Natural killer cell treated with Interleukin-12 subunit alpha and Interleukin-12 subunit beta and Interleukin-15 and Interleukin-18, amount 100 ng/mL, for 72 hours (primary cell): ENCODE measurements around the gene MS4A14. TPM values are rescaled to one million over a fixed set of nuclear protein-coding genes. Genes with fewer than 3 reads are reported as not detected.

ENCODE experiments used
- ATAC-seq, 2 donors: fragments of 150-1000 bp; cut with Tn5 transposase in 1 of 2; sonication (Bioruptor Pico), chemical (Tn5 transposase) in 1 of 2; 2 replicates each; pipeline ENCODE4 v1.10.0; 2021
- DNase-seq: peaks from one replicate; pipeline ENCODE4 v3.0.0; 2022; ENCODE audit warnings: low spot score
- H3K27ac Mint-ChIP-seq, 2 donors: 1 replicate in 1 of 2; 2 replicates in 1 of 2; pipeline ENCODE4 v1.8.0; 2022; ENCODE audit warnings: mixed read lengths in 2 of 2, mild to moderate bottlenecking in 1 of 2, moderate library complexity in 1 of 2
- H3K27me3 Mint-ChIP-seq, 2 donors: 1 replicate in 1 of 2; 2 replicates in 1 of 2; pipeline ENCODE4 v1.8.0; 2022; ENCODE audit warnings: mixed read lengths in 2 of 2
- H3K36me3 Mint-ChIP-seq: one replicate; pipeline ENCODE4 v1.8.0; 2022; ENCODE audit warnings: mixed read lengths
- H3K4me1 Mint-ChIP-seq, 2 donors: 1 replicate in 1 of 2; 2 replicates in 1 of 2; pipeline ENCODE4 v1.8.0; 2022; ENCODE audit warnings: low read depth in 2 of 2, mixed read lengths in 2 of 2, mild to moderate bottlenecking in 1 of 2
- H3K4me3 Mint-ChIP-seq: one replicate; pipeline ENCODE4 v1.8.0; 2022; ENCODE audit warnings: mixed read lengths
- H3K9me3 Mint-ChIP-seq: 2 replicates; pipeline ENCODE4 v1.8.0; 2022; ENCODE audit warnings: mixed read lengths
- total RNA-seq, 2 donors: library from RNA; stranded (reverse); gene quantifications; one replicate each; pipeline ENCODE4 v1.2.3, GENCODE V29; 2022

MS4A14 gene
- total RNA-seq, 2 donors from 2014 or later = 0.11 to 0.14 TPM

DNA sequence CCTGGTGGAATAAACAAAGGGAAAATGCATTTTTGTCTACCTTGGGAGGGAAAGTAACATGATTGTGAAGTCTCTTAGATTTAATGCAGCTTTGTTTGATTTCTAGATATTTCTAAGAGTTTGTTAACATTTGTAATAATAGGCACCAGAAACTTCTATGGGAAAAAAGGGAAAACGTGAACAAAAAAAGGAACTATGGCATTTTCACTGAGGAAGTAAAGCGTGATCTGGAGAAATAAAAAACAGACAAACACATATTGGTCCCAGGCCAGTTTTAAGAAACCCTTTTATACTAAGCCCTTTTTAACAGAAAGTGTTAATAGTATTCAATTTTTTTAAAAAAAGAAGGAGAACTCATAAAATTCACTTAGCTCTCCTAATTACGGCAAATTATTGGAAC is 24.9 kb upstream of the MS4A14 start:
- Mint-ChIP-seq H3K27me3 (peaks cover 7 to 39% of the 10 kb centered on the region in 2 donors), H3K27ac (no peak overlapping the region), H3K4me1 (peaks cover 2 to 6% of the 10 kb centered on the region in 2 donors), H3K4me3 (no peak overlapping the region), H3K36me3 (peaks cover 4% of the 10 kb centered on the region), H3K9me3 (no peaks in the 10 kb centered on the region)
- ATAC-seq = no peak
- no peak for DNase-seq

DNA sequence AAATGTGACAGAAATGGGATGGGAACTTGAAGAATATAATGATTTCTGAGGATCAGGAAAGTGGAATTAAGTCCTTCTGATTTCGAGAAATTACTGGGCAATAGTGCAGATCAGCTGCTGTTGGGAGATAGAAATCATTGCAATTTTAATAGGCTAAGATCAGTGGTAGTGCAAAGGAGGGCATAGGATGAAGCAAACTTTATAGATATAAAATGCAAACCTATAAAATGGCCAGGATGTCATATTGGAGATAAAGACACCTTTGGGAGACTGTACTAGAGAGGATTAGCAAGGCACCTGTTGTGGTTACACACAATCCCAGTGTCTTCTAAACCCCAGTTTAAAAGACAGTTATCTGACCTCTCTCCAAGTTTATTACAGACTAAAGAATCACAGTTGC is 24.4 kb upstream of the MS4A14 start:
- peaks cover 4% of the 10 kb centered on the region for H3K36me3 Mint-ChIP-seq
- no peak overlapping the region for H3K4me3 Mint-ChIP-seq
- DNase-seq = no peak
- H3K27ac Mint-ChIP-seq = no peak overlapping the region
- H3K4me1 Mint-ChIP-seq = peaks cover 2 to 6% of the 10 kb centered on the region in 2 donors
- H3K27me3 Mint-ChIP-seq = peaks cover 7 to 39% of the 10 kb centered on the region in 2 donors
- H3K9me3 Mint-ChIP-seq = no peaks in the 10 kb centered on the region
- no peak for ATAC-seq

DNA sequence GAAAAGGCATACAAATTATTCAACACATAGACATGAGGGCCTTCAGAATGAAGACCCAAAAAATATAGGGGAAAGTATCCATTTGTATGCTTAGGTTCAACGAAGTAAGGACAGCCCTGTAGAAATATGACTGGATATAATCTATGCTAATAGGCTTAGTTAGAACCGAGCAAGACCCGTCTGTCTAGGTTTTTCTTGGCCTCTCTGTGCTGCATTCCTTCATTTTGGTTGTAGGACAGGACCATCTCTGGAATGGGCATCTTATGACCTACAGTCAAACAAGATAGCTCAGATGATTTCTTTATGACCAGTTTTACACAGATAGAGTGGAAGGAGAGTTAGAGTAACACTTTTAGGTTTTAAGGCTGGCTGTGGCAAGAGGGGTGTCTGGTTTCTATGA is 23.5 kb upstream of the MS4A14 start:
- ATAC-seq (no peak), DNase-seq (no peak)
- Mint-ChIP-seq H3K27ac (no peak overlapping the region), H3K4me1 (peaks cover 4 to 5% of the 10 kb centered on the region in 2 donors), H3K4me3 (no peak overlapping the region), H3K9me3 (no peaks in the 10 kb centered on the region), H3K27me3 (peaks cover 7 to 40% of the 10 kb centered on the region in 2 donors), H3K36me3 (peaks cover 4% of the 10 kb centered on the region)

DNA sequence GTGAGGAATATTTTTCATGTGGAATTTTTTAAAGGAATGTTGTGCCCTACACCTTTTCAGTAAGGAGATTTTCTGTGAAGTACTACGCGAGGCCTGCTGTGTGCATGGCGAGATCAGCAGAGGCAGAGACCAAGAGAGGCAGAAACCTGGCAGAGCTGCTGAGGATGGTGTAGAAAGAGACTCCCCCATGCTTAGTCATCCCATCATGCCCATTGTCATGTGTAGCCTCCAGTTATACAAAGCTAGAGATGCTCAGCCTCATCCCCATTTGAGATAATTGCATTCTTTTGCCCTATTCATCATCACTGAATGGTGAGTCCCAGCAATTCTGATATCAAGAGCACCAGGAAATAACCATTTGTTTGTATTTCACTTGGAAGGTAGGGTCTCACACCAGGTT is 20.9 kb upstream of the MS4A14 start:
- no peaks in the 10 kb centered on the region for H3K36me3 Mint-ChIP-seq
- ATAC-seq (no peak), DNase-seq (no peak)
- H3K9me3 Mint-ChIP-seq = no peaks in the 10 kb centered on the region
- no peak overlapping the region for H3K4me3 Mint-ChIP-seq
- H3K4me1 Mint-ChIP-seq = peaks cover 12 to 18% of the 10 kb centered on the region in 2 donors
- H3K27me3 Mint-ChIP-seq = peaks cover 12 to 47% of the 10 kb centered on the region in 2 donors
- no peak overlapping the region for H3K27ac Mint-ChIP-seq

DNA sequence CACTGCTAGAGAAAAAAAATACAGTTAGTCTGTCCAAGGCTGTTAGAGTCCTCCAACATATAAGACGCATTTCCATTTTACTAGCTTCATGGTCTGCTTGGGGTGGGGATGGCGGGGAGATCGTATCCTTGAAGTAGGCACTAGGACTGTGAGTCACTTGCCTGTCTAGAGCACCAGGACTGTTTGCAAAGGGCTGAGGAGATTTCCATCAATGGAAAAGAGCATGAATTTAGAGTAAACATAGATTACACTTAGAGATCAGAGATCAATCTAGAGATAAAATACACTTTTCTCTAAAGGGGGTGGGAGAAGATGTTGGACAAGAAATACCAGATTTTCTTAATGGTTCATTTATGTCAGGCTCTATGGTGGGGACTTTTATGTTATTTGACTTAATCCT is 19.7 kb upstream of the MS4A14 start:
- Mint-ChIP-seq H3K27ac (peak overlapping the region in 1 of 2 donors; percentile 32), H3K27me3 (peaks cover 13 to 41% of the 10 kb centered on the region in 2 donors), H3K36me3 (no peaks in the 10 kb centered on the region), H3K4me1 (peaks cover 12 to 18% of the 10 kb centered on the region in 2 donors), H3K4me3 (no peak overlapping the region), H3K9me3 (no peaks in the 10 kb centered on the region)
- DNase-seq (no peak), ATAC-seq (no peak)

DNA sequence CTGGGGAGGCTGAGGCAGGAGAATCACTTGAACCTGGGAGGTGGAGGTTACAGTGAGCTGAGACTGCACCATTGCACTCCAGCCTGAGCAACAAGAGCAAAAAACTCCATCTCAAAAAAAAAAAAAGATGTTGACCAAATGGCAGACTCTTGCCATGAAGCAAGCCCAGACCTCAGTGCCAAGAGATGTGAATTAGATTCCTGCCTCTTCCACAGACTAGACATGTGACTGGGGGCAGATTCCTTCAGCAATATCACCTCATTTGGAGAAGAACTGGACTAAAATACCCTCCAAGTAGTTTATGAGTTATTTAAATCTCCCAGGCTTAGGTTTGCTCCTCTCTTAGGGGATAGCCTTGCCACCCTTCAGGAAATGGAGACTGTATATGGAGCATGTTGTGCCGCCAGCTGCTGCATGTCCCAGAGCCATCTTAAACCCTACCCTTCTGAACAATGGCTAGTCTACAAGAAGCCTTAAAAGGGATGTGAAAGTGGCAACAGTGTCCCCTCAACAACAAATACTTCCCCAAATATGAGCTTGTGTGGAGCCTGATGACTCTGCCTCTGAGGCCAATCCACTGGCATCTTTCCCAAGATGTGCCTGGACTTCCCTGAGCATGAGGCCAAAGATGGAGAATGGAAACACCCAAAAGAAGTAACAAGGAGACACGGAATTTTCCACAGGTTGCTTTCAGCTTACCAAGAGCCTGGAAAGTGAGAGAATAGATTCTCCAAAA is 18.7 kb upstream of the MS4A14 start:
- Mint-ChIP-seq H3K36me3 (no peaks in the 10 kb centered on the region), H3K27me3 (peaks cover 16 to 45% of the 10 kb centered on the region in 2 donors), H3K4me1 (peaks cover 12 to 18% of the 10 kb centered on the region in 2 donors), H3K27ac (peak overlapping the region in 1 of 2 donors; percentile 63), H3K9me3 (no peaks in the 10 kb centered on the region), H3K4me3 (peak overlapping the region; percentile 37)
- DNase-seq = no peak
- no peak for ATAC-seq

DNA sequence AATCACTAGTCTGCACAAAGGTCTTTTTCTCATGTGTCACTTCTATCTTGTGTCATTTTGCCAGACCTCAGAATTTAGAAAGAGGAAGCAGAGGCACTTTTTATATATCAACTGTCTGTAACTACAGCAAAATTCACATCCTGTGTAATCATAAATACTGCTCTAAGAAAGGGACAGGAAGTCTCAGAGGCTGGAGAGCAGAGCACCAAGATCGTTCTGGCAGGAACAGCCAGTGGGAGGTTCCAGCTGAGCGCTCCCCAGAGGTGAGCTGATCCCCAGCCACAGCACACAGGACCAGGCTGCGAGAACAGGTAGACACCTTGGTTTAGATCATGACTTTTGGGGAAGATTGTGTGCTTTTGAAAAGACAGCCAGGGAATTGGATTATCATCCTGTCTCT is 17.9 kb upstream of the MS4A14 start, which contains the start of gene MS4A7:
Gene MS4A7, plus strand, starts transcription at position 179 of the 400 bp plus-strand sequence. CDS start 4,610 bp downstream, outside the sequence.
- no peak for DNase-seq

DNA sequence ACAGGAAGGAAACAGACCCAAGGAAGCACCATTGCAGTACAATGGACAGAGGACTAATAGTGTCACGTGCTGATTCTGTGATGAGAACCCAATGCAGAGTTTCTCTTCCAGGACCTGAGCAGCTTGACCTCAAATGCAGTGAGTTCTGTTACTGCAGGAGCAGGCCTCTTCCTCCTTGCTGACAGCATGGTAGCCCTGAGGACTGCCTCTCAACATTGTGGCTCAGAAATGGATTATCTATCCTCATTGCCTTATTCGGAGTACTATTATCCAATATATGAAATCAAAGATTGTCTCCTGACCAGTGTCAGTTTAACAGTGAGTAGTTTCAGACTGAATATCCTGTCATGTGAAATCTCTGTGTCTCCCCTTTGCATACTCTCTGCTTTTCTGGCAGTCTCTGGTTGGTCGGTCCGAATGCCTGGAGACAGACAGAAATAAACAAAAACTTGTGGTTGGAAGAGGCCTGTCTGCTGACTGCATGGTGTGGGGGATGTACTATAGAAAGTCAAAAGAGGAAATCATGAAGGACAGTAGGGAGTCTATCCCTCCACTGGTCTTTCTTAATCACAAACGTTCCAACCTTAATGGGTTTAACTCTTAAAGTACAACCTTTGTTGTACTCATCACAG is 6.9 kb upstream of the MS4A14 start:
- Mint-ChIP-seq H3K9me3 (no peaks in the 10 kb centered on the region), H3K4me1 (no peaks in the 10 kb centered on the region), H3K27ac (peak overlapping the region in 1 of 2 donors; percentile 34), H3K36me3 (no peaks in the 10 kb centered on the region), H3K4me3 (no peak overlapping the region), H3K27me3 (peaks cover 0 to 19% of the 10 kb centered on the region in 2 donors)
- DNase-seq (no peak), ATAC-seq (no peak)

More for the DNA sequence above, 17.9 kb upstream of the MS4A14 start, which contains the start of gene MS4A7:
- H3K4me3 Mint-ChIP-seq = peak within 1 kb of the TSS; percentile 37
- H3K27ac Mint-ChIP-seq = peak within 1 kb of the TSS; percentile 20 to 63
- H3K4me1 Mint-ChIP-seq = peaks cover 12 to 18% of the 10 kb centered on the region in 2 donors
- no peaks in the 10 kb centered on the region for H3K36me3 Mint-ChIP-seq
- ATAC-seq = peak; percentile 68 to 78
- peaks cover 16 to 46% of the 10 kb centered on the region in 2 donors for H3K27me3 Mint-ChIP-seq
- H3K9me3 Mint-ChIP-seq = no peaks in the 10 kb centered on the region

DNA sequence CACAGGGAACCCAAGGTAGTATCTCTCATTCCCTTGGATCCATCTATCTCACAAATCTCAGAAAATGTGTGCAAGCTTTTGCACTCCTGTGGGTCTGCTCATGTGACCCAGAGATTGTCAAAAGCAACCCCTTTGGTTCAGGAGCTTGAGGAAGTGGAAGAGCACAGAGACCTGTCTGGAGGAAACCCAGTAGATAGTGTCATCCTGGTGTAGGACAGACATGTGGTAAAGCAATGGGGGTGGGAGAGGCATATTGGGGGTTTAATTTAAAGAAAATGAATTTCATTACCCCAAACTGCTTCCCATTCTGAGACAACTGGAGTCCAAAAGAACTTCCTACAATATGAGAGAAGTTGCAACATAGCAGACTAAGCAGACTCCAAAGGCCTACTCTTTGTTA is 5.8 kb upstream of the MS4A14 start:
- H3K4me1 Mint-ChIP-seq = no peaks in the 10 kb centered on the region
- H3K9me3 Mint-ChIP-seq = no peaks in the 10 kb centered on the region
- no peaks in the 10 kb centered on the region for H3K36me3 Mint-ChIP-seq
- no peak overlapping the region for H3K4me3 Mint-ChIP-seq
- H3K27ac Mint-ChIP-seq = no peak overlapping the region
- ATAC-seq (no peak), DNase-seq (no peak)
- peaks cover 0 to 16% of the 10 kb centered on the region in 2 donors for H3K27me3 Mint-ChIP-seq

DNA sequence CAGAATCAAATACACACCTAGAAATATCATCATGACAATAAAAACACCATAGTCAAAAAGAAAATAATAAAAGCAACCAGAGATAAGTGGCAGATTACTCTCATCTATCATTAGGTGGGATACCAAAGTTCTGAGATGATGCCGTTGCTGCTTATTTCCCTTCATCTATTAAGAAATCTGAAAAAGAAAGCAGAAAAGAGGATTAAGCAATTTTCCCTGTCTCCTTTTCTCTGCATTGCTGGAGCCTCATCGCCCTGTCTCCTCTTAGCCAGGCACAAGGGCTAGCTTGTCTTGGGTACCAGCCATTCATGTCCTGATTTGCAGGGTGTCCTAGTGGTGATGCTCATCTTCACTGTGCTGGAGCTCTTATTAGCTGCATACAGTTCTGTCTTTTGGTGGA is 3.9 kb upstream of the MS4A14 start:
- H3K9me3 Mint-ChIP-seq = no peaks in the 10 kb centered on the region
- H3K4me1 Mint-ChIP-seq = peaks cover 0 to 3% of the 10 kb centered on the region in 2 donors
- DNase-seq (no peak), ATAC-seq (no peak)
- H3K36me3 Mint-ChIP-seq = no peaks in the 10 kb centered on the region
- peaks cover 0 to 7% of the 10 kb centered on the region in 2 donors for H3K27me3 Mint-ChIP-seq
- H3K4me3 Mint-ChIP-seq = no peak overlapping the region
- no peak overlapping the region for H3K27ac Mint-ChIP-seq

DNA sequence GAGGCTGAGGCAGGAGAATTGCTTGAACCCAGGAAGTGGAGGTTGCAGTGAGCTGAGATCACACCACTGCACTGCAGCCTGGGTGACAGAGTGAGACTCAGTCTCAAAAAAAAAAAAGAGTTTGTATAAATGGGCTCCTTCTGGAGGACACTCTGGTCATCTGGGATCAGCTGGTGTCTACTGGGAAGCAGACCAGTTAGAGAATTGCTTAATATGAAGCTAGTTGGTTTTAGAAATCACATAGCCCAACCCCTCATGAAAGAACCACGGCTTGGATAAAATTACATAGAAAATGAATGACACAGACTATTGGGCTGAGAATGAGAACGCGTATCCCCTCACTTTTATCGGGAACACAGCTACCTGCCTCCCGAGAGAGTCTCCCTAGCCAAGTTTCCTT is 3.2 kb upstream of the MS4A14 start:
- no peak overlapping the region for H3K27ac Mint-ChIP-seq
- H3K36me3 Mint-ChIP-seq = no peaks in the 10 kb centered on the region
- peaks cover 0 to 3% of the 10 kb centered on the region in 2 donors for H3K4me1 Mint-ChIP-seq
- DNase-seq (no peak), ATAC-seq (no peak)
- H3K9me3 Mint-ChIP-seq = no peaks in the 10 kb centered on the region
- no peak overlapping the region for H3K4me3 Mint-ChIP-seq
- peaks cover 0 to 7% of the 10 kb centered on the region in 2 donors for H3K27me3 Mint-ChIP-seq

DNA sequence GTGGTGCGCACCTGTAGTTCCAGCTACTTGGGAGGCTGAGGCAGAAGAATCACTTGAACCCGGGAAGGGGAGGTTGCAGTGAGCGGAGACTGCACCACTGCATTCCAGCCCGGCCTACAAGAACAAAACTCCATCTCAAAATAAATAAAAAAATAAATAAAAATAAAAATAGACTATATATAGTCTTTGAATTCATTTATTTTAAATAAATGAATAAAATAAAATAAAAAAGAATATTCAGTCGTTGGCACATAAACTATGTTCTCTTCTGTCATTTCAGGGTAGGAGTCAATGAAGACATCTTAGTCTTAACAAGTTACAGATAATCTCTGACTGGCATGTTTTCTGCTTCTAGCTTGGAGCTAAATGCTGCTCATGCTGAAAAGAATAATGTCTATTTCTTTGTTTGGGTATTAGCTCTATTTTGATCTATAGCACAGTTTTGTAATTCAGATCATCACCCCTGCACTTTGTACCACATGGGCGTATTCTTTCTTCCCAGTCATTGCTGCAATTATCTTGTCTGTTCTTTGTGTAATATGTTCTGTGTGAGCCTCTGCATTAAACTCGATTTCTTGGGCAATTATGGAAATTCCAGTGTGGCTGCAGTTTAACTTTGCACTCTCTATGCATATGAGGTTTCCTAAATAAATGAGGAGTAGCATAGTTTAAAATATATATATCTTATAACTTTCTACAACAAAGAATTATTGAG is 1.4 kb upstream of the MS4A14 start:
- peaks cover 0 to 3% of the 10 kb centered on the region in 2 donors for H3K4me1 Mint-ChIP-seq
- no peaks in the 10 kb centered on the region for H3K36me3 Mint-ChIP-seq
- ATAC-seq = no peak
- H3K4me3 Mint-ChIP-seq = no peak overlapping the region
- no peaks in the 10 kb centered on the region for H3K9me3 Mint-ChIP-seq
- no peak overlapping the region for H3K27ac Mint-ChIP-seq
- DNase-seq = no peak
- H3K27me3 Mint-ChIP-seq = peaks cover 0 to 15% of the 10 kb centered on the region in 2 donors

DNA sequence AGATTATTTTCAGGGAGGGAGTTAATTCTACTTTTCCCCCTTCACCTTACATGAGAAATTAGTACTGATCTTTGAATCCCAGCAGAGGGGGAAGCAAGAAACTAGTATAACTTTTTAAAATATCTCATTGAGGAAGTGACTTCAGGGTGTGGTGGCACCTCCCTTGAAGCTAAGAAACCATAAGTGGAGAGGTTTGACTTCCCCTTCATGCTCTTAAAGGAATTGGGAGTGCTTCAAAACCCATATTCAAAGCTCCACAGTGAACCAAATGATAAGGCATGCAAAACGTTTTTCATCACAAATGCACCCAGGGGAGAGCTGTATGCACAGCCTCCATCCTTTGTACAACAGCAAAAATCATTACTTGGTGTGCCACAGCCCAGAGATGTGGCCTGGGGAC is 540 bp downstream of the MS4A14 start:
- H3K27ac Mint-ChIP-seq = peak overlapping the region in 1 of 2 donors; percentile 65

More for the DNA sequence above, 540 bp downstream of the MS4A14 start:
- DNase-seq (no peak), ATAC-seq (no peak)
- Mint-ChIP-seq H3K4me1 (peaks cover 0 to 3% of the 10 kb centered on the region in 2 donors), H3K27me3 (peaks cover 4 to 13% of the 10 kb centered on the region in 2 donors), H3K36me3 (no peaks in the 10 kb centered on the region), H3K9me3 (no peaks in the 10 kb centered on the region), H3K4me3 (no peak overlapping the region)
